Liver (tissue), 9 donors: Measurements from ENCODE around the gene KIF2C. TPM values are rescaled to one million over a fixed set of nuclear protein-coding genes. Genes with fewer than 3 reads are reported as not detected.

ENCODE experiments used
- DNase-seq: peaks from one replicate; pipeline ENCODE4 v3.0.0-alpha.2; 2017; ENCODE audit warnings: low spot score
- H3K27ac ChIP-seq, 2 donors: one replicate each; pipeline ENCODE4 v1.7.0; 2013; ENCODE audit warnings: inconsistent platforms in 2 of 2, low read length in 2 of 2, control low read depth in 1 of 2, low read depth in 1 of 2, mild to moderate bottlenecking in 1 of 2
- H3K27me3 ChIP-seq, 4 donors: one replicate each; pipeline versions ENCODE4 v1.6.1 to v1.7.0; 2013; ENCODE audit warnings: low read length in 3 of 4, inconsistent platforms in 1 of 4, mild to moderate bottlenecking in 1 of 4, moderate library complexity in 1 of 4; ENCODE audit not compliant: control insufficient read depth in 4 of 4, insufficient read depth in 4 of 4
- H3K36me3 ChIP-seq, 4 donors: one replicate each; pipeline versions ENCODE4 v1.6.1 to v1.7.0; 2013; ENCODE audit warnings: low read length in 3 of 4, mild to moderate bottlenecking in 3 of 4, low read depth in 1 of 4, moderate library complexity in 1 of 4; ENCODE audit not compliant: control insufficient read depth in 4 of 4, insufficient read depth in 3 of 4
- H3K4me1 ChIP-seq, 4 donors: one replicate each; pipeline versions ENCODE4 v1.6.1 to v1.7.0; 2013; ENCODE audit warnings: low read length in 3 of 4, mild to moderate bottlenecking in 3 of 4, moderate library complexity in 1 of 4; ENCODE audit not compliant: control insufficient read depth in 4 of 4, insufficient read depth in 4 of 4
- H3K4me3 ChIP-seq, 3 donors: one replicate each; pipeline versions ENCODE4 v1.6.1 to v1.7.0; 2013; ENCODE audit warnings: low read length in 3 of 3, control low read depth in 1 of 3, low read depth in 1 of 3, mild to moderate bottlenecking in 1 of 3
- H3K9ac ChIP-seq, 2 donors: one replicate each; pipeline ENCODE4 v1.7.0; 2013; ENCODE audit warnings: low read length in 2 of 2, mild to moderate bottlenecking in 2 of 2, moderate library complexity in 2 of 2, control low read depth in 1 of 2, low read depth in 1 of 2
- H3K9me3 ChIP-seq, 4 donors: one replicate each; pipeline versions ENCODE4 v1.6.1 to v1.7.0; 2013; ENCODE audit warnings: low read length in 3 of 4; ENCODE audit not compliant: control insufficient read depth in 4 of 4
- CTCF ChIP-seq: fragments of 150-350 bp; IDR thresholded peaks from 2 replicates; pipeline ENCODE4 v1.5.1; 2017; ENCODE audit warnings: improper control_type of control experiment, low read depth, low read length; ENCODE audit not compliant: missing input control
- EGR1 ChIP-seq, 2 donors: IDR thresholded peaks; 2 replicates each; pipeline ENCODE4 v1.6.1; 2016 to 2018; ENCODE audit warnings: antibody characterized with exemption in 2 of 2, low read depth in 2 of 2
- FOXA1 ChIP-seq: IDR thresholded peaks from 2 replicates; pipeline ENCODE4 v1.6.1; 2016; ENCODE audit warnings: antibody characterized with exemption
- FOXA2 ChIP-seq: IDR thresholded peaks from 2 replicates; pipeline ENCODE4 v1.6.1; 2016; ENCODE audit warnings: antibody characterized with exemption
- GABPA ChIP-seq, 2 donors: IDR thresholded peaks in 1 of 2; conservative IDR thresholded peaks in 1 of 2; 2 replicates each; pipeline ENCODE4 v1.6.1; 2016; ENCODE audit warnings: antibody characterized with exemption in 2 of 2, mild to moderate bottlenecking in 1 of 2, moderate library complexity in 1 of 2
- HNF4A ChIP-seq, 2 donors: conservative IDR thresholded peaks; 2 replicates each; pipeline ENCODE4 v1.6.1; 2016; ENCODE audit warnings: antibody characterized with exemption in 2 of 2, mild to moderate bottlenecking in 2 of 2
- HNF4G ChIP-seq: IDR thresholded peaks from 2 replicates; pipeline ENCODE4 v1.6.1; 2016; ENCODE audit warnings: antibody characterized with exemption
- JUND ChIP-seq, 2 donors: IDR thresholded peaks; 2 replicates each; pipeline ENCODE4 v1.6.1; 2016; ENCODE audit warnings: antibody characterized with exemption in 2 of 2
- MAX ChIP-seq: IDR thresholded peaks from 2 replicates; pipeline ENCODE4 v1.6.1; 2016; ENCODE audit warnings: antibody characterized with exemption
- NR2F2 ChIP-seq: IDR thresholded peaks from 2 replicates; pipeline ENCODE4 v1.6.1; 2016; ENCODE audit warnings: antibody characterized with exemption
- RAD21 ChIP-seq, 2 donors: IDR thresholded peaks; 2 replicates each; pipeline ENCODE4 v1.6.1; 2016; ENCODE audit warnings: antibody characterized with exemption in 2 of 2, mild to moderate bottlenecking in 2 of 2
- RXRA ChIP-seq, 2 donors: IDR thresholded peaks; 2 replicates each; pipeline ENCODE4 v1.6.1; 2017 to 2018; ENCODE audit warnings: antibody characterized with exemption in 2 of 2, mild to moderate bottlenecking in 1 of 2
- SP1 ChIP-seq: IDR thresholded peaks from 2 replicates; pipeline ENCODE4 v1.6.1; 2018; ENCODE audit warnings: antibody characterized with exemption, mild to moderate bottlenecking
- TAF1 ChIP-seq: conservative IDR thresholded peaks from 2 replicates; pipeline ENCODE4 v1.6.1; 2016; ENCODE audit warnings: antibody characterized with exemption, mild to moderate bottlenecking
- YY1 ChIP-seq: IDR thresholded peaks from 2 replicates; pipeline ENCODE4 v1.6.1; 2016; ENCODE audit warnings: antibody characterized with exemption, mild to moderate bottlenecking
- WGBS: extraction: QIAGEN DNeasy Blood & Tissue Kit; methylation state at CpG from one replicate; pipeline ENCODE4 v1.1.7; 2013; 5-methylcytosine and 5-hydroxymethylcytosine counted together
- polyA plus RNA-seq, 2 donors: library from polyadenylated mRNA; stranded (reverse) in 1 of 2; unstranded in 1 of 2; fragments of 200-250 nt in 1 of 2; fragments of >200 nt in 1 of 2; fragmentation: Nextera tagmentation in 1 of 2; extraction: Ambion mirVana in 1 of 2; gene quantifications; one replicate each; pipeline versions ENCODE4 v1.2.1 to v1.2.3, GENCODE V29; 2013 to 2015
- total RNA-seq, 2 donors: library from RNA; depleted of rRNA; stranded (reverse); fragments of >200 nt; gene quantifications; one replicate each; pipeline ENCODE4 v1.2.3, GENCODE V29; 2014
- TF ChIP-seq, protein P1 (sequence below): IDR thresholded peaks from 2 replicates; pipeline ENCODE4 v1.6.1; 2016; ENCODE audit warnings: antibody characterized with exemption, mild to moderate bottlenecking
- TF ChIP-seq, protein P2 (sequence below): IDR thresholded peaks from 2 replicates; pipeline ENCODE4 v1.6.1; 2016; ENCODE audit warnings: antibody characterized with exemption
- TF ChIP-seq, protein P3 (sequence below): IDR thresholded peaks from 2 replicates; pipeline ENCODE4 v1.6.1; 2016; ENCODE audit warnings: antibody characterized with exemption
- donor health status: healthy.
- donor health status: healthy.
- donor health status: healthy.
- donor health status: healthy.
- donor health status: healthy.

KIF2C gene
- total and polyA plus RNA-seq, 4 donors: 0.17 to 26.7 (median 0.73) TPM

DNA sequence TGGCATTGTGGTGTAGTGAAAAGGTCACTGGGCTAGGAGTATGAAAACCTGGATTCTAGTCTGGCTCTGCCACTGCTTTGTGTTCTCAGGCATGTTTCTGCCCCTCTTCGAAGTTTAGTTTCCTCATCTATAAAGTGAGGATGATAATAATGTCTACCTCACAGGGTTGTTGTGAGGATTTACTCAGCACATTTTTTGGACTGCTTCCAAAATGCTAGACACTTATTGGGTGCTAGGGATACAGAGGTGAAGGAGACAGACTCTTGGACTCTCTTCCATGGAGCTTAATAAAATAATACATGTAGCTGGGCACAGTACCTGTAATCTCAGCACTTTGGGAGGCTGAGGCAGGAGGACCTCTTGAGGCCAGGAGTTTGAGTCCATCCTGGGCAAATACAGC, 3.6 kb downstream of the KIF2C start (continued):
- TF ChIP-seq, protein P1, sequence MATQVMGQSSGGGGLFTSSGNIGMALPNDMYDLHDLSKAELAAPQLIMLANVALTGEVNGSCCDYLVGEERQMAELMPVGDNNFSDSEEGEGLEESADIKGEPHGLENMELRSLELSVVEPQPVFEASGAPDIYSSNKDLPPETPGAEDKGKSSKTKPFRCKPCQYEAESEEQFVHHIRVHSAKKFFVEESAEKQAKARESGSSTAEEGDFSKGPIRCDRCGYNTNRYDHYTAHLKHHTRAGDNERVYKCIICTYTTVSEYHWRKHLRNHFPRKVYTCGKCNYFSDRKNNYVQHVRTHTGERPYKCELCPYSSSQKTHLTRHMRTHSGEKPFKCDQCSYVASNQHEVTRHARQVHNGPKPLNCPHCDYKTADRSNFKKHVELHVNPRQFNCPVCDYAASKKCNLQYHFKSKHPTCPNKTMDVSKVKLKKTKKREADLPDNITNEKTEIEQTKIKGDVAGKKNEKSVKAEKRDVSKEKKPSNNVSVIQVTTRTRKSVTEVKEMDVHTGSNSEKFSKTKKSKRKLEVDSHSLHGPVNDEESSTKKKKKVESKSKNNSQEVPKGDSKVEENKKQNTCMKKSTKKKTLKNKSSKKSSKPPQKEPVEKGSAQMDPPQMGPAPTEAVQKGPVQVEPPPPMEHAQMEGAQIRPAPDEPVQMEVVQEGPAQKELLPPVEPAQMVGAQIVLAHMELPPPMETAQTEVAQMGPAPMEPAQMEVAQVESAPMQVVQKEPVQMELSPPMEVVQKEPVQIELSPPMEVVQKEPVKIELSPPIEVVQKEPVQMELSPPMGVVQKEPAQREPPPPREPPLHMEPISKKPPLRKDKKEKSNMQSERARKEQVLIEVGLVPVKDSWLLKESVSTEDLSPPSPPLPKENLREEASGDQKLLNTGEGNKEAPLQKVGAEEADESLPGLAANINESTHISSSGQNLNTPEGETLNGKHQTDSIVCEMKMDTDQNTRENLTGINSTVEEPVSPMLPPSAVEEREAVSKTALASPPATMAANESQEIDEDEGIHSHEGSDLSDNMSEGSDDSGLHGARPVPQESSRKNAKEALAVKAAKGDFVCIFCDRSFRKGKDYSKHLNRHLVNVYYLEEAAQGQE: no peak
- TF ChIP-seq NR2F2: no peak

GRCh38 chr1:44747878-44748277, 8.2 kb downstream of the KIF2C start:
- DNase-seq: no peak
- Histone ChIP-seq H3K27me3 (no peaks in the 10 kb centered on the region), H3K9ac (no peak overlapping the region), H3K27ac (no peak overlapping the region), H3K36me3 (no peaks in the 10 kb centered on the region), H3K4me3 (no peak overlapping the region), H3K9me3 (no peaks in the 10 kb centered on the region), H3K4me1 (no peaks in the 10 kb centered on the region)
- 92% methylated on average over 3 of the region's 3 CpGs for WGBS
- TF ChIP-seq YY1: no peak
- no peak for TF ChIP-seq JUND (IDR thresholded peaks at IDR 0.05)
- TF ChIP-seq FOXA1: no peak
- no peak for TF ChIP-seq EGR1 (IDR thresholded peaks at IDR 0.05; ENCODE audit: low read depth in 2 of 2)
- no peak for TF ChIP-seq HNF4G
- TF ChIP-seq CTCF: no peak
- TF ChIP-seq NR2F2: no peak
- TF ChIP-seq, protein P2, sequence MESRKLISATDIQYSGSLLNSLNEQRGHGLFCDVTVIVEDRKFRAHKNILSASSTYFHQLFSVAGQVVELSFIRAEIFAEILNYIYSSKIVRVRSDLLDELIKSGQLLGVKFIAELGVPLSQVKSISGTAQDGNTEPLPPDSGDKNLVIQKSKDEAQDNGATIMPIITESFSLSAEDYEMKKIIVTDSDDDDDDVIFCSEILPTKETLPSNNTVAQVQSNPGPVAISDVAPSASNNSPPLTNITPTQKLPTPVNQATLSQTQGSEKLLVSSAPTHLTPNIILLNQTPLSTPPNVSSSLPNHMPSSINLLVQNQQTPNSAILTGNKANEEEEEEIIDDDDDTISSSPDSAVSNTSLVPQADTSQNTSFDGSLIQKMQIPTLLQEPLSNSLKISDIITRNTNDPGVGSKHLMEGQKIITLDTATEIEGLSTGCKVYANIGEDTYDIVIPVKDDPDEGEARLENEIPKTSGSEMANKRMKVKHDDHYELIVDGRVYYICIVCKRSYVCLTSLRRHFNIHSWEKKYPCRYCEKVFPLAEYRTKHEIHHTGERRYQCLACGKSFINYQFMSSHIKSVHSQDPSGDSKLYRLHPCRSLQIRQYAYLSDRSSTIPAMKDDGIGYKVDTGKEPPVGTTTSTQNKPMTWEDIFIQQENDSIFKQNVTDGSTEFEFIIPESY: no peak
- TF ChIP-seq, protein P1: no peak
- TF ChIP-seq TAF1: no peak
- no peak for TF ChIP-seq FOXA2
- TF ChIP-seq HNF4A (conservative IDR thresholded peaks at IDR 0.05): no peak
- TF ChIP-seq, protein P3, sequence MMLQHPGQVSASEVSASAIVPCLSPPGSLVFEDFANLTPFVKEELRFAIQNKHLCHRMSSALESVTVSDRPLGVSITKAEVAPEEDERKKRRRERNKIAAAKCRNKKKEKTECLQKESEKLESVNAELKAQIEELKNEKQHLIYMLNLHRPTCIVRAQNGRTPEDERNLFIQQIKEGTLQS: no peak
- no peak for TF ChIP-seq GABPA (IDR thresholded peaks at IDR 0.05 in 1 of 2, conservative IDR thresholded peaks at IDR 0.05 in 1 of 2)
- TF ChIP-seq SP1: no peak
- no peak for TF ChIP-seq RAD21 (IDR thresholded peaks at IDR 0.05)
- no peak for TF ChIP-seq RXRA (IDR thresholded peaks at IDR 0.05)
- TF ChIP-seq MAX: no peak
